RWPE2 (cell line): ENCODE measurements around the gene TMEM135.

Experiments
- ATAC-seq: fragments of 200-7000 bp; cut with Tn5 transposase; 3 replicates; pipeline ENCODE4 v1.9.1; 2021; ENCODE audit warnings: low read depth
- DNase-seq: peaks from one replicate; pipeline ENCODE4 v3.0.0-alpha.2; 2020; ENCODE audit warnings: low spot score
- H3K27ac ChIP-seq: fragments of 450-650 bp; 2 replicates; pipeline ENCODE4 v1.5.1; 2017; ENCODE audit warnings: mild to moderate bottlenecking; ENCODE audit not compliant: poor library complexity, severe bottlenecking
- H3K27me3 ChIP-seq: fragments of 250-450 bp; sonication (Bioruptor Pico); 2 replicates; pipeline ENCODE4 v1.5.1; 2021; ENCODE audit warnings: mild to moderate bottlenecking, moderate library complexity; ENCODE audit not compliant: insufficient read depth, poor library complexity, severe bottlenecking
- H3K36me3 ChIP-seq: fragments of 250-450 bp; sonication (Bioruptor Pico); 2 replicates; pipeline ENCODE4 v1.5.1; 2020; ENCODE audit warnings: low read depth, mild to moderate bottlenecking, moderate library complexity
- H3K4me1 ChIP-seq: fragments of 250-450 bp; sonication (Bioruptor Pico); 2 replicates; pipeline ENCODE4 v1.5.1; 2021; ENCODE audit warnings: mild to moderate bottlenecking, moderate library complexity; ENCODE audit not compliant: insufficient read depth, poor library complexity, severe bottlenecking
- H3K4me3 ChIP-seq: fragments of 250-450 bp; sonication (Bioruptor Pico); 2 replicates; pipeline ENCODE4 v1.5.1; 2021; ENCODE audit warnings: mild to moderate bottlenecking, moderate library complexity; ENCODE audit not compliant: severe bottlenecking
- H3K9me3 ChIP-seq: fragments of 250-450 bp; sonication (Bioruptor Pico); 2 replicates; pipeline ENCODE4 v1.5.1; 2021; ENCODE audit warnings: mild to moderate bottlenecking, moderate library complexity; ENCODE audit not compliant: severe bottlenecking
- TF ChIP-seq, protein P1 (sequence below): fragments of 450-650 bp; IDR thresholded peaks from one replicate; pipeline ENCODE4 v1.5.1; 2017; ENCODE audit warnings: mild to moderate bottlenecking, moderate library complexity; ENCODE audit not compliant: poor library complexity, severe bottlenecking

Gene TMEM135

DNA sequence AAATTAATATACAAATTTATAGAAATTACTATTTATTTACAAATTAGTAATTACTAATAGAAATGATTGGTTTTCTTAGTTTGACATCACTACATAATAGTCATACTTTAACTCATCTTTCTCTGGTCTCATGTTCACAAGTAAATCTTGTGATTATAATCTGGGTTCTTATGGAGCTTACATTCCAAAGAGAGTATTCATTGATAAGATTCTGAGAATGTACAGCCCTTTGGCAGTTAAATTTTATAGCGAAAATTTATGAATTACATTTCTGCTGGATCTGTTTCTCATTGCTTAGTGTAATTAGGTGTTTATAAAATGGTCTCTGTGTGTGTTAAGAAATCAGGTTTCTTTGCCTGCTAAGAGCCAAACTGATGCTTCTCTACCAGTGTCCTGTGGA, 175.2 kb downstream of the TMEM135 start:
- Histone ChIP-seq H3K9me3 (no peaks in the 10 kb centered on the region), H3K27me3 (no peaks in the 10 kb centered on the region), H3K4me3 (no peak overlapping the region), H3K36me3 (no peaks in the 10 kb centered on the region), H3K4me1 (no peaks in the 10 kb centered on the region), H3K27ac (no peak overlapping the region)
- DNase-seq (no peak), ATAC-seq (no peak)
- TF ChIP-seq, protein P1, sequence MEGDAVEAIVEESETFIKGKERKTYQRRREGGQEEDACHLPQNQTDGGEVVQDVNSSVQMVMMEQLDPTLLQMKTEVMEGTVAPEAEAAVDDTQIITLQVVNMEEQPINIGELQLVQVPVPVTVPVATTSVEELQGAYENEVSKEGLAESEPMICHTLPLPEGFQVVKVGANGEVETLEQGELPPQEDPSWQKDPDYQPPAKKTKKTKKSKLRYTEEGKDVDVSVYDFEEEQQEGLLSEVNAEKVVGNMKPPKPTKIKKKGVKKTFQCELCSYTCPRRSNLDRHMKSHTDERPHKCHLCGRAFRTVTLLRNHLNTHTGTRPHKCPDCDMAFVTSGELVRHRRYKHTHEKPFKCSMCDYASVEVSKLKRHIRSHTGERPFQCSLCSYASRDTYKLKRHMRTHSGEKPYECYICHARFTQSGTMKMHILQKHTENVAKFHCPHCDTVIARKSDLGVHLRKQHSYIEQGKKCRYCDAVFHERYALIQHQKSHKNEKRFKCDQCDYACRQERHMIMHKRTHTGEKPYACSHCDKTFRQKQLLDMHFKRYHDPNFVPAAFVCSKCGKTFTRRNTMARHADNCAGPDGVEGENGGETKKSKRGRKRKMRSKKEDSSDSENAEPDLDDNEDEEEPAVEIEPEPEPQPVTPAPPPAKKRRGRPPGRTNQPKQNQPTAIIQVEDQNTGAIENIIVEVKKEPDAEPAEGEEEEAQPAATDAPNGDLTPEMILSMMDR: no peak

DNA sequence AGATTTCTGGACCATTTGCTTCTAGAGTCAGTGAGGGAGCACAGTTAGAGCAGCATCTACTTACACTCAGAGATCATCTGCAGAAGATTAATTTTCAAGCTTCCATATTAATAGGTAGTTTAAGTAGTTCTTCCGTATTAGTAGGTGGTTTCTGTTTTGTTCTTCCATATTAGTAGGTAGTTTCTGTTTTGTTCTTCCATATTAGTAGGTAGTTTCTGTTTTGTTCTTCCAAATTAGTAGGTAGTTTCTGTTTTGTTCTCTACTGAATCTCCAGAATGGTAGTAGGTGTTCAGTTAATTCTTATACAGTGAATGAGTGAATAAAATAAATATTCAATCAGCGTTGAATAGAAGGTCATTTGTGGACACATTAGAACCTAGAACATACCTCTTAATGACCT, 175.7 kb downstream of the TMEM135 start:
- no peak for DNase-seq
- no peaks in the 10 kb centered on the region for H3K9me3 ChIP-seq
- no peak overlapping the region for H3K4me3 ChIP-seq
- no peaks in the 10 kb centered on the region for H3K27me3 ChIP-seq
- no peak for ATAC-seq
- no peaks in the 10 kb centered on the region for H3K36me3 ChIP-seq
- H3K27ac ChIP-seq: no peak overlapping the region
- TF ChIP-seq, protein P1: no peak
- no peaks in the 10 kb centered on the region for H3K4me1 ChIP-seq

DNA sequence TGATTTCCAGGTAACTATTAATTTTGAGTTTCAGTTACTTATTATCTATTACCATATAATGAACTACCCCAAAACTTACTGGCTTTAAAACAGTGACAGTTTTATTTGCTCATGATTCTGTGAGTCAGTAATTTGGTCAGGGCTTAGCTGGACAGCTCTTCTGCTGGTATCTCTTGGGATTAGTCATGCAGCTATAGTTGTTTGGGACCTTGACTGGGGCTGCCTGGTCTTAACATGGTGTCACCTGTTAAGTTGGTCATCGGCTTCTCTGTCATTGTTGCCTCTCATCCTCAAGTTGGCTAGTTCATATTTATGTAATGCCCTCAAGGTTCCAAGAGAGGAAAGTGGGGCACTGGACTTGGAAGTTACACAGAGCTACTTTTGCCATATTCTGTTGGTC, 177.5 kb downstream of the TMEM135 start:
- H3K36me3 ChIP-seq: no peaks in the 10 kb centered on the region
- DNase-seq: no peak
- no peaks in the 10 kb centered on the region for H3K9me3 ChIP-seq
- H3K27ac ChIP-seq: no peak overlapping the region
- no peaks in the 10 kb centered on the region for H3K4me1 ChIP-seq
- H3K4me3 ChIP-seq: no peak overlapping the region
- no peaks in the 10 kb centered on the region for H3K27me3 ChIP-seq
- ATAC-seq: no peak
- TF ChIP-seq, protein P1: no peak

DNA sequence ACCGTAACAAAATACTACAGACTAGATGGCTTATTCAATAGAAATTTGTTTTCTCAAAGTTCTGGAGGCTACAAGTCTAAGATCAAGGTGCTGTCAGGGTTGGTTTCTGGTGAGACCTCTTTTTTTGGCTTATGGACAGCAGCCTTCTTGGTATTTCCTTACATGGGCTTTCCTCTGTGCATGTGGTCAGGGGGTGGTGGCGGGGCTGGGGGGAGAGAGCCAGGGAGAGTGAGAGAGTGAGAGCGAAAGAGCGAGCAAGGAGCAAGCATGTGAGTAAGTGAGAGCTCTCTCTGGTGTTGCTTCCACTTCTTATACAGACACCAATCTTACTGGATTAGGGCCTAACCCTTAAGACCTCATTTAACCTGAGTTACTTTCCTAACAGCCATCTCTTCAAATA, 181.5 kb downstream of the TMEM135 start:
- H3K9me3 ChIP-seq: no peaks in the 10 kb centered on the region
- no peaks in the 10 kb centered on the region for H3K36me3 ChIP-seq
- no peak overlapping the region for H3K4me3 ChIP-seq
- H3K27me3 ChIP-seq: no peaks in the 10 kb centered on the region
- no peak for ATAC-seq
- TF ChIP-seq, protein P1: no peak
- no peaks in the 10 kb centered on the region for H3K4me1 ChIP-seq
- no peak for DNase-seq
- no peak overlapping the region for H3K27ac ChIP-seq

DNA sequence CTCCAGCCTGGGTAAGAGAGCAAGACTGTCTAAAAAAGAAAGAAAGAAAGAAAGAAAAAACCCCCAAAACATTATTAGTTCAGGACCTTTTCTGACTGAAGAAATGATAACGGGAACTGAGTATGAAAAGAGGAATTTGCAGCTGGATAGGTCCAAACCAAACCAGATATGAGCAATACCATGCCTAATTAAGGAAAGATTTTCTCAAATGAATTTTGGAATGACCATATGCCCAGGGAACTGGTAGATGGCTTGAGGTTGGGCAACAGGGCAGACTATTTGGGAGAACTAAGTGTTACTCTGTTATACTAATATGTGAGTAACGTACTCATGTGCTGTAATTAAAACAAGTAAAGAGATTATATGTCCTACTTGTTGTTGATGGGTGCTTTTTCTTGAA, 186.1 kb downstream of the TMEM135 start:
- DNase-seq: no peak
- Histone ChIP-seq H3K27me3 (no peaks in the 10 kb centered on the region), H3K4me1 (no peaks in the 10 kb centered on the region), H3K36me3 (no peaks in the 10 kb centered on the region), H3K9me3 (no peaks in the 10 kb centered on the region), H3K27ac (no peak overlapping the region), H3K4me3 (no peak overlapping the region)
- ATAC-seq: no peak
- TF ChIP-seq, protein P1: no peak
